ENCODE measurements around the gene PPIH. TPM values are rescaled to one million over a fixed set of nuclear protein-coding genes. Genes with fewer than 3 reads are reported as not detected.

PPIH gene
- polyA plus RNA-seq, 1 experiment, result 20.3 TPM

DNA sequence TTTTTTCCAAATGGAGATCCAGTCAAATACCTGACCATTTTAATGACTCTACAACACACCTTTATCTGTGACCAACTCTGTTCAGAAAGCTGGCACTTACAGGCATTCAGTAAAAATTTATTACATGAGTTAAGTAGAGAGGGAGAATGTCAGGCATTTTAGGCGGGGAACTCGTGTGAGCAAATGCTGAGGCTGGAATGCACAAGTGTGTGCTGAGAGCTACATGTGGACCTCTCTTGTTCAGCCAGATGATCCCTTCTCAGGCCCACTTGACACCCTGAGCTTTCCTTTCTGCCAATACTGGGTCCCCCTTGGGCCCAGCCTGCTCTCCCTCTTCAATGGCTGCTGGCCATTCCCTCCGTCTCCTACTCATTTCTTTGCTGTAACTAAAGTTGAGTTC lies 11.7 kb downstream of the PPIH start:
- no peak for TF ChIP-seq CTCF (IDR thresholded peaks at IDR 0.05; ENCODE audit: insufficient read depth, low read depth, low read length)
- no peak for DNase-seq (ENCODE audit: low read depth)
- no peaks in the 10 kb centered on the region for H3K27me3 ChIP-seq (ENCODE audit: control insufficient read depth, insufficient read depth, low read length)
- no peak overlapping the region for H3K4me3 ChIP-seq (ENCODE audit: low read depth, low read length)
- ChIA-PET POLR2A (no interaction called here), CTCF (no interaction called here)
- H3K36me3 ChIP-seq (ENCODE audit: control insufficient read depth, insufficient read depth, low read length), result peaks cover 7% of the 10 kb centered on the region

GRCh38 chr1:42670425-42670824 lies 12.2 kb downstream of the PPIH start:
- DNase-seq (ENCODE audit: low read depth), result no peak
- H3K36me3 ChIP-seq (ENCODE audit: control insufficient read depth, insufficient read depth, low read length), result peaks cover 8% of the 10 kb centered on the region
- H3K4me3 ChIP-seq (ENCODE audit: low read depth, low read length), result no peak overlapping the region
- ChIA-PET POLR2A (no interaction called here), CTCF (interaction anchor here (0.6 kb wide), 1 partner anchor 252 kb away, joined by 4 read pairs; no protein-coding TSS in a partner anchor)
- TF ChIP-seq CTCF (IDR thresholded peaks at IDR 0.05; ENCODE audit: insufficient read depth, low read depth, low read length), result no peak
- H3K27me3 ChIP-seq (ENCODE audit: control insufficient read depth, insufficient read depth, low read length), result no peaks in the 10 kb centered on the region

DNA sequence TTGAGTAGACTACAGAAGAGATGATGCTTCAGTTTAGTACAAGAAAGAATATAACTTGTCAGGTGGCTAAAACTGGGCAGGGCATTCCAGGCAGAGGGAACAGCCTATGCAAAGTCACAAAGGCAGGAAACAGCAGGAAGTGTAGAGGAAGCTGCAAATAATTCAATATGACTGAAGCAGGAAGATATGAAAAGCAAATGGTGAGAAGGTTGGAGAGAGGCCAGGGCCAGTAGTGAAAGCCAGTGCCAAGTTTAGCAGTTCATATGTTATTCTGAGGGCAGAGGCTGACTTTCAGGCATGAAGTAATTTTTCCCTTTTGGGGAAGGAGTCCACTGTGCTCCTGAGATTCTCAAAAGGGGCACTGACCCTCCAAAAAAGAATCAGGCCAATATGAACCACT lies 16.0 kb downstream of the PPIH start:
- ChIA-PET POLR2A (no interaction called here), CTCF (interaction anchor here (1.5 kb wide), 1 partner anchor 399 kb away, joined by 4 read pairs; no protein-coding TSS in a partner anchor)
- no peak for TF ChIP-seq CTCF (IDR thresholded peaks at IDR 0.05; ENCODE audit: insufficient read depth, low read depth, low read length)
- Histone ChIP-seq H3K4me3 (ENCODE audit: low read depth, low read length) (no peak overlapping the region), H3K36me3 (ENCODE audit: control insufficient read depth, insufficient read depth, low read length) (peaks cover 3% of the 10 kb centered on the region; the same call in 1 of the 2 replicates), H3K27me3 (ENCODE audit: control insufficient read depth, insufficient read depth, low read length) (no peaks in the 10 kb centered on the region)
- no peak for DNase-seq (ENCODE audit: low read depth)

- Histone ChIP-seq H3K36me3 (ENCODE audit: control insufficient read depth, insufficient read depth, low read length) (peaks cover 3% of the 10 kb centered on the region; the same call in 1 of the 2 replicates), H3K27me3 (ENCODE audit: control insufficient read depth, insufficient read depth, low read length) (no peaks in the 10 kb centered on the region), H3K4me3 (ENCODE audit: low read depth, low read length) (no peak overlapping the region)
- no peak for TF ChIP-seq CTCF (IDR thresholded peaks at IDR 0.05; ENCODE audit: insufficient read depth, low read depth, low read length)
- ChIA-PET POLR2A (no interaction called here), CTCF (interaction anchor here (0.5 to 1.5 kb wide), 2 partner anchors 68 to 398 kb away, joined by 4 read pairs; no protein-coding TSS in a partner anchor)
- DNase-seq (ENCODE audit: low read depth), result no peak
Measured at GRCh38 chr1:42674682-42675081, 16.5 kb downstream of the PPIH start.

DNA sequence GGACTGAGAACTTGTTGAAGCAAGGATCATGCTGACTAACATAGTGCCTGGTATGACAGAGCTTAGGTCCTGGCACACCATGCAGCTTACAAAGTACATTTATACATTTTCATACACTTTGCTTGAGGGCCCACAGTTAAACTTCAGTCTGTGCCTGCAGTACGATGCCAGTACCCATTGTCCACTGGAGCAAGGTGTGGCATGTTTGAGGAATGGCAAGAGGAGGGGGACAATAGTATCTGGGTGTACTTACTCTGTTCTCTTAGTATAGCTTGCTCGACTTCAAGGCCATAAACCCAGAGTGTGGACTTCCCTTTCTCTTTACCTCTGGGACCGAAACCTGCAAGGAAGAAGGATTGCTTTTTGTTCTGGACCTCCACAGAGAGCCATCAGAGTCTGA lies 17.2 kb downstream of the PPIH start:
- no peak for TF ChIP-seq CTCF (IDR thresholded peaks at IDR 0.05; ENCODE audit: insufficient read depth, low read depth, low read length)
- DNase-seq (ENCODE audit: low read depth), result no peak
- no peaks in the 10 kb centered on the region for H3K27me3 ChIP-seq (ENCODE audit: control insufficient read depth, insufficient read depth, low read length)
- H3K4me3 ChIP-seq (ENCODE audit: low read depth, low read length), result no peak overlapping the region
- ChIA-PET POLR2A (interaction anchor here (0.6 kb wide), 1 partner anchor 44 kb away, joined by 4 read pairs; no protein-coding TSS in a partner anchor), CTCF (interaction anchor here (0.6 to 1.5 kb wide), 2 partner anchors 340 to 398 kb away, joined by 3 to 4 read pairs; no protein-coding TSS in a partner anchor)
- peaks cover 1% of the 10 kb centered on the region; the same call in 1 of the 2 replicates for H3K36me3 ChIP-seq (ENCODE audit: control insufficient read depth, insufficient read depth, low read length)

Data from BJ (cell line).